Spleen (tissue), 11 donors: ENCODE measurements around the gene PDE6C. TPM values are rescaled to one million over a fixed set of nuclear protein-coding genes. Genes with fewer than 3 reads are reported as not detected.

Experiments
- DNase-seq: peaks from one replicate; pipeline ENCODE4 v3.0.0-alpha.2; 2020
- H3K27ac ChIP-seq, 8 donors: fragments of 200-600 bp; sonication (generic) in 7 of 8; 1 replicate in 4 of 8; 2 replicates in 4 of 8; pipeline versions ENCODE4 v1.5.0 to v1.8.0; 2016 to 2021; ENCODE audit warnings: inconsistent platforms in 4 of 8, mild to moderate bottlenecking in 4 of 8, moderate library complexity in 1 of 8
- H3K27me3 ChIP-seq, 7 donors: fragments of 200-600 bp; sonication (generic) in 6 of 7; replicated peaks in 1 of 7; 1 replicate in 4 of 7; 2 replicates in 3 of 7; pipeline versions ENCODE4 v1.5.0 to v1.8.0; 2016 to 2021; ENCODE audit warnings: inconsistent platforms in 3 of 7, mild to moderate bottlenecking in 1 of 7
- H3K36me3 ChIP-seq, 6 donors: fragments of 200-600 bp; sonication (generic) in 5 of 6; 1 replicate in 4 of 6; 2 replicates in 2 of 6; pipeline versions ENCODE4 v1.5.0 to v1.8.0; 2016 to 2021; ENCODE audit warnings: inconsistent platforms in 2 of 6
- H3K4me1 ChIP-seq, 6 donors: fragments of 200-600 bp; sonication (generic) in 5 of 6; 1 replicate in 3 of 6; 2 replicates in 3 of 6; pipeline versions ENCODE4 v1.5.0 to v1.8.0; 2016 to 2021; ENCODE audit warnings: inconsistent platforms in 3 of 6
- H3K4me3 ChIP-seq, 8 donors: fragments of 200-600 bp; sonication (generic) in 7 of 8; 1 replicate in 4 of 8; 2 replicates in 4 of 8; pipeline versions ENCODE4 v1.5.0 to v1.8.0; 2016 to 2021; ENCODE audit warnings: inconsistent platforms in 4 of 8, mild to moderate bottlenecking in 4 of 8, moderate library complexity in 2 of 8
- H3K9me3 ChIP-seq, 8 donors: fragments of 200-600 bp; sonication (generic) in 7 of 8; 1 replicate in 4 of 8; 2 replicates in 4 of 8; pipeline versions ENCODE4 v1.5.0 to v1.8.0; 2016 to 2021; ENCODE audit warnings: inconsistent platforms in 4 of 8
- POLR2A ChIP-seq, 3 donors: fragments of 450-650 bp; IDR thresholded peaks; one replicate each; pipeline ENCODE4 v1.5.1; 2017; ENCODE audit warnings: antibody characterized with exemption in 3 of 3, mild to moderate bottlenecking in 1 of 3
- POLR2AphosphoS5 ChIP-seq, 3 donors: sonication (generic); formaldehyde crosslinking; IDR thresholded peaks; one replicate each; pipeline ENCODE4 v1.5.1; 2017; ENCODE audit warnings: antibody characterized with exemption in 3 of 3
- WGBS, 5 donors: extraction: QIAGEN DNeasy Blood & Tissue Kit in 3 of 5; methylation state at CpG; one replicate each; pipeline versions ENCODE4 v1.1.5 to v1.1.7; 2013 to 2018; 5-methylcytosine and 5-hydroxymethylcytosine counted together
- intact Hi-C: fragments of 100-400 bp; cut with DNase I; formaldehyde crosslinking; loops from one replicate; pipeline ENCODE4 v1.15.0; 2023; ENCODE audit warnings: low total_unique reads
- polyA plus RNA-seq, 3 donors: library from polyadenylated mRNA; stranded (reverse); fragments of 200-250 nt; gene quantifications; one replicate each; pipeline ENCODE4 v1.2.1, GENCODE V29; 2013
- total RNA-seq, 7 donors: library from RNA; depleted of rRNA in 3 of 7; stranded (reverse); fragments of >200 nt in 3 of 7; fragmentation: NEBNext Ultra II Directional in 4 of 7; extraction: Animal tissue kit (Norgen Biotek cat#: 25700) in 4 of 7; gene quantifications; one replicate each; pipeline versions ENCODE4 v1.1.0 to v1.2.1, GENCODE V29; 2016 to 2021
- TF ChIP-seq, protein P1 (sequence below), 11 experiments: fragments of 200-600 bp in 7 of 11; fragments of 450-650 bp in 4 of 11; sonication (generic) in 4 of 11; IDR thresholded peaks in 8 of 11; conservative IDR thresholded peaks in 3 of 11; 1 replicate in 7 of 11; 2 replicates in 4 of 11; pipeline versions ENCODE4 v1.4.0 to v1.8.0; 2016 to 2021; ENCODE audit warnings: antibody characterized with exemption in 11 of 11, inconsistent platforms in 4 of 11, mild to moderate bottlenecking in 1 of 11
- donor health status: healthy with polysubstance abuse.
- donor health status: DM: no; HTN: no; CAD: no; lungs with moderate emphysema.
- donor health status: DM: no; HTN: no; CAD: no.
- donor health status: Bipolar disorder and iron deficiency.
- donor health status: healthy.
- donor health status: DM: no; HTN: no; CAD: no.
- donor health status: DM: yes; HTN: yes; CAD: no.

The PDE6C gene
- total and polyA plus RNA-seq, 10 donors, result not detected

DNA sequence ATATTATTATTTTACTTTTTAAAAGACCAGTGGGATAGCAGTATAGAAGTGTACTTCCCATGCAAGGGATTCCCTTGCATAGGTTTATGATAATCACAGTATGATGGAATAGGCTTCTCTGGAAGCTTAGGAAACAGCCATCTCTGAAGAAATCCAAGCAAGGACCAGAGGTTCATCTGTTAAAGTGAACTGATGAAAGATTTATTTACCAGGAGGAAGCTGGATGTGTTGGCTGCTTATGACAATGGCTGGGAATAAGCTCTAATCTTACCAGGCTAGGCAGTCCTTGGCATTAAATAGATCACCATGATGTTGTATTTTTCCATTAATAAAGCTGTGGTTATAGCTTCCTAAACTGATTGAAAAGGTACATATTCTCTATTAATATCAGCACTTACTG is 58.0 kb downstream of the PDE6C start:
- Histone ChIP-seq H3K36me3 (peaks cover 8 to 99% (median 59%) of the 10 kb centered on the region in 6 donors), H3K4me1 (no peaks in the 10 kb centered on the region), H3K4me3 (no peak overlapping the region), H3K27me3 (no peaks in the 10 kb centered on the region), H3K9me3 (no peaks in the 10 kb centered on the region), H3K27ac (no peak overlapping the region)
- DNase-seq, result no peak
- intact Hi-C loops, result loop anchor here (10.0 kb wide), 1 partner anchor 116 kb away; no protein-coding TSS in a partner anchor
- TF ChIP-seq POLR2A (IDR thresholded peaks at IDR 0.05) (no peak), POLR2AphosphoS5 (IDR thresholded peaks at IDR 0.05) (no peak)
- TF ChIP-seq, protein P1, sequence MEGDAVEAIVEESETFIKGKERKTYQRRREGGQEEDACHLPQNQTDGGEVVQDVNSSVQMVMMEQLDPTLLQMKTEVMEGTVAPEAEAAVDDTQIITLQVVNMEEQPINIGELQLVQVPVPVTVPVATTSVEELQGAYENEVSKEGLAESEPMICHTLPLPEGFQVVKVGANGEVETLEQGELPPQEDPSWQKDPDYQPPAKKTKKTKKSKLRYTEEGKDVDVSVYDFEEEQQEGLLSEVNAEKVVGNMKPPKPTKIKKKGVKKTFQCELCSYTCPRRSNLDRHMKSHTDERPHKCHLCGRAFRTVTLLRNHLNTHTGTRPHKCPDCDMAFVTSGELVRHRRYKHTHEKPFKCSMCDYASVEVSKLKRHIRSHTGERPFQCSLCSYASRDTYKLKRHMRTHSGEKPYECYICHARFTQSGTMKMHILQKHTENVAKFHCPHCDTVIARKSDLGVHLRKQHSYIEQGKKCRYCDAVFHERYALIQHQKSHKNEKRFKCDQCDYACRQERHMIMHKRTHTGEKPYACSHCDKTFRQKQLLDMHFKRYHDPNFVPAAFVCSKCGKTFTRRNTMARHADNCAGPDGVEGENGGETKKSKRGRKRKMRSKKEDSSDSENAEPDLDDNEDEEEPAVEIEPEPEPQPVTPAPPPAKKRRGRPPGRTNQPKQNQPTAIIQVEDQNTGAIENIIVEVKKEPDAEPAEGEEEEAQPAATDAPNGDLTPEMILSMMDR (IDR thresholded peaks at IDR 0.05 in 8 of 11, conservative IDR thresholded peaks at IDR 0.05 in 3 of 11), result no peak

DNA sequence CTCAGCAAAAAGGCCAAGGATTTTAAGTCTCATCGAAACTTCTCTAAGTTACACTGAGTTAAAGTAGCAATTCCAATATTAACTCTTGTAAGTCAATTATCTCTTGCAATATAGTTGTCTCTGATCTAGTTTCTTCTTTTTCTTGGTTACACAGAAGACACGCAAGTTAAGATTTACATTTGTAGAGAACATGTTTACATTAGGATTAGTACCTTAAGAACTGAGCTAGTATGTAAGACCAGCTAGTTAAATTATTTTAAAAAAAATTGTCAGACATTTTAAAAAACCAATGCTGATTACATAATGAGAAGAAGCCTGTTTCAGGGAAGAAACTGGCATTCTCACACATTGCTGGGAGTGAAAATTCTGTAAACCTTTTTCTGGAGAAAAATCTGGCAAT is 58.7 kb downstream of the PDE6C start:
- DNase-seq, result no peak

DNA sequence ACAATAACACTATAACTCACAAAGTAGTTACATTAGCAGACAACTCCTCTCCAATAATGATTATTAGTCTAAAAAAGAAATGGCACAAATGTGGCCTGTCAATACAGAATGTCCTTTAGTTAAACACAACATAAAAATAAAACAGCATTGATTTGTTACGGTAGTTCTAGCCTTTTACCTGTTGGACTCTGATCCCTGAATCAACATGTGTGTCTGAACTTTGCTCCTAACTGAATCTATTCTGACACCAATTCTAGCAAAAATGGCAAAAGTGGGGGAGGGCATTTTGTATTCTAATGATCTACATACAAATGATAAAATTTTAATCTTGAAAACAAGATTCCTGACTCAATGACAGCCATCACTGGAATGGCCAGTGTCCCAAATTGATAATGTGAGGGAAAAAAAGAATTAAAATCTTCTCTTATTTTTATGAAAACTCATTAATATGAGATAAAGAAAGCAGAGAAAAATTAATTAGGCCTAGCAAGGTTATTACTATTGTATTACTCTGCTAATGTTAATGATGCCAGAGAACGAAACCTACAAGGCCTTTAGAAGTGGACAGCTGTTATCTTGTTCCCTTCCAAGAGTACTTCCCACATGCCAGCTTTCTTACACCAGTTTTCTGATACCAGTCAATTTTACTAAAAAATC is 59.8 kb downstream of the PDE6C start:
- 72 to 95% (median 91%) methylated on average over 2 of the region's 2 CpGs for WGBS, 5 donors
- no peak overlapping the region for H3K4me3 ChIP-seq
- TF ChIP-seq POLR2AphosphoS5 (IDR thresholded peaks at IDR 0.05) (no peak), POLR2A (IDR thresholded peaks at IDR 0.05) (no peak)
- TF ChIP-seq, protein P1 (IDR thresholded peaks at IDR 0.05 in 8 of 11, conservative IDR thresholded peaks at IDR 0.05 in 3 of 11), result no peak
- no peaks in the 10 kb centered on the region for H3K9me3 ChIP-seq
- intact Hi-C loops, result loop anchor here (10.0 kb wide), 1 partner anchor 117 kb away; no protein-coding TSS in a partner anchor
- H3K36me3 ChIP-seq, result peaks cover 8 to 99% (median 71%) of the 10 kb centered on the region in 6 donors
- no peak for DNase-seq
- H3K27me3 ChIP-seq, result no peaks in the 10 kb centered on the region
- no peaks in the 10 kb centered on the region for H3K4me1 ChIP-seq
- no peak overlapping the region for H3K27ac ChIP-seq

More for the DNA sequence above, 58.7 kb downstream of the PDE6C start:
- Histone ChIP-seq H3K4me1 (no peaks in the 10 kb centered on the region), H3K27me3 (no peaks in the 10 kb centered on the region), H3K27ac (no peak overlapping the region), H3K36me3 (peaks cover 8 to 99% (median 65%) of the 10 kb centered on the region in 6 donors), H3K4me3 (no peak overlapping the region), H3K9me3 (no peaks in the 10 kb centered on the region)
- 94 to 99% (median 98%) methylated on average over 2 of the region's 2 CpGs for WGBS, 5 donors
- TF ChIP-seq POLR2A (IDR thresholded peaks at IDR 0.05) (no peak), POLR2AphosphoS5 (IDR thresholded peaks at IDR 0.05) (no peak)
- TF ChIP-seq, protein P1 (IDR thresholded peaks at IDR 0.05 in 8 of 11, conservative IDR thresholded peaks at IDR 0.05 in 3 of 11), result no peak
- intact Hi-C loops, result loop anchor here (10.0 kb wide), 1 partner anchor 116 kb away; no protein-coding TSS in a partner anchor

DNA sequence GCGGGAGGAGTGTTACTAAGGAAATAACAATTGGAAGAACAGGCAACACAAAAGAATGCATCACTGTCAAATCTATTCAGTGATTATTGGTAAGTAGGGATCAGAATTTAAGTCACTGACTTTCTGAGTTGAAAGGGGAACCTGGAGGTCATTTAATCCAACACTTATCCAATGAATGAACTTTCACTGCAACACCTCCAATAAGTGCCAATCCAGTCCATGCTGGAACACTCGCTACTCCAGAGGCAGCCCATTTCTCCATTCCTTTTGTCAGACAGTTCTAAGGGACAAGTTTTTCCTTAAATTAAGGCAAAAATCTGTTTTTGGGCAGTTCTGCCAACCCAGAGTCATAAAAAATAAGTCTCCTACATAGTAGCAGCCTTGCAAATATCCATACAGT is 60.6 kb downstream of the PDE6C start:
- no peak for DNase-seq
- Histone ChIP-seq H3K36me3 (peaks cover 8 to 99% (median 74%) of the 10 kb centered on the region in 6 donors), H3K9me3 (no peaks in the 10 kb centered on the region), H3K4me1 (no peaks in the 10 kb centered on the region), H3K27ac (no peak overlapping the region), H3K4me3 (no peak overlapping the region), H3K27me3 (no peaks in the 10 kb centered on the region)
- TF ChIP-seq, protein P1 (IDR thresholded peaks at IDR 0.05 in 8 of 11, conservative IDR thresholded peaks at IDR 0.05 in 3 of 11), result no peak
- TF ChIP-seq POLR2A (IDR thresholded peaks at IDR 0.05) (no peak), POLR2AphosphoS5 (IDR thresholded peaks at IDR 0.05) (no peak)
- intact Hi-C loops, result loop anchor here (10.0 kb wide), 1 partner anchor 118 kb away; no protein-coding TSS in a partner anchor
- WGBS, 5 donors, result 89 to 95% (median 91%) methylated on average over 2 of the region's 2 CpGs
